Loucy (cell line): ENCODE results near the gene IRF2.

ENCODE experiments used
- H2AFZ ChIP-seq: fragments of 200-600 bp; sonication (generic); 2 replicates; pipeline ENCODE4 v1.6.0; 2016; ENCODE audit warnings: antibody characterized with exemption, mild to moderate bottlenecking, low read length, moderate library complexity
- H3F3A ChIP-seq: fragments of 200-600 bp; 2 replicates; pipeline ENCODE4 v1.6.0; 2016; ENCODE audit warnings: antibody characterized with exemption, low read depth, mild to moderate bottlenecking
- H3K27me3 ChIP-seq: fragments of 200-600 bp; sonication (generic); 2 replicates; pipeline ENCODE4 v1.6.1; 2014; ENCODE audit warnings: low read length, mild to moderate bottlenecking; ENCODE audit not compliant: insufficient read depth, poor library complexity, severe bottlenecking
- H3K36me3 ChIP-seq: fragments of 200-600 bp; sonication (generic); 2 replicates; pipeline ENCODE4 v1.6.1; 2016; ENCODE audit warnings: low read length; ENCODE audit not compliant: insufficient read depth
- H3K4me1 ChIP-seq: fragments of 200-600 bp; sonication (generic); 2 replicates; pipeline ENCODE4 v1.5.1; 2014; ENCODE audit warnings: low read length, mild to moderate bottlenecking; ENCODE audit not compliant: insufficient read depth, poor library complexity, severe bottlenecking
- H3K4me2 ChIP-seq: fragments of 200-600 bp; sonication (generic); 2 replicates; pipeline ENCODE4 v1.6.0; 2014; ENCODE audit warnings: antibody characterized with exemption, low read length, low read depth, mild to moderate bottlenecking; ENCODE audit not compliant: poor library complexity, severe bottlenecking
- H3K4me3 ChIP-seq: fragments of 200-600 bp; sonication (generic); 2 replicates; pipeline ENCODE4 v1.5.1; 2014; ENCODE audit warnings: low read length, mild to moderate bottlenecking, mixed read lengths; ENCODE audit not compliant: poor library complexity, severe bottlenecking
- H3K79me2 ChIP-seq: fragments of 200-600 bp; sonication (generic); 2 replicates; pipeline ENCODE4 v1.6.1; 2014; ENCODE audit warnings: low read length; ENCODE audit not compliant: insufficient read depth
- H3K9ac ChIP-seq: fragments of 200-600 bp; sonication (generic); 2 replicates; pipeline ENCODE4 v1.6.0; 2014; ENCODE audit warnings: mild to moderate bottlenecking, low read depth, low read length, moderate library complexity; ENCODE audit not compliant: poor library complexity, severe bottlenecking
- H3K9me2 ChIP-seq: fragments of 200-600 bp; sonication (generic); replicated peaks from 2 replicates; pipeline ENCODE4 v1.6.1; 2016; ENCODE audit warnings: low read depth, low read length, mixed read lengths
- H3K9me3 ChIP-seq: fragments of 200-600 bp; sonication (generic); 2 replicates; pipeline ENCODE4 v1.6.1; 2014; ENCODE audit warnings: mild to moderate bottlenecking, antibody characterized with exemption, low read length, low read depth; ENCODE audit not compliant: insufficient read depth
- H4K20me1 ChIP-seq: fragments of 200-600 bp; sonication (generic); 2 replicates; pipeline ENCODE4 v1.6.0; 2014; ENCODE audit warnings: antibody characterized with exemption, low read length, mild to moderate bottlenecking; ENCODE audit not compliant: insufficient read depth, poor library complexity, severe bottlenecking
- CTCF ChIP-seq: fragments of 200-600 bp; sonication (generic); conservative IDR thresholded peaks from 2 replicates; pipeline ENCODE4 v1.5.1; 2014; ENCODE audit warnings: mild to moderate bottlenecking, antibody characterized with exemption, low read length
- EZH2phosphoT487 ChIP-seq: fragments of 200-600 bp; IDR thresholded peaks from 2 replicates; pipeline ENCODE4 v1.6.1; 2018; ENCODE audit warnings: antibody characterized with exemption, mild to moderate bottlenecking, moderate library complexity, borderline replicate concordance

The IRF2 gene

GRCh38 chr4:184474263-184475095 is at the start of gene IRF2:
IRF2 (minus strand) TSS chr4:184474550; CDS start chr4:184429064, 45,486 bp downstream.
- TF ChIP-seq EZH2phosphoT487 (no peak), CTCF (no peak)
- Histone ChIP-seq H4K20me1 (peaks cover 38% of the 10 kb centered on the region), H3K4me3 (peak within 1 kb of the TSS; percentile 98), H3K36me3 (no peaks in the 10 kb centered on the region), H3K4me1 (peaks cover 32% of the 10 kb centered on the region), H3K9me2 (no peaks in the 10 kb centered on the region), H3K79me2 (peaks cover 66% of the 10 kb centered on the region), H3K9ac (peak within 1 kb of the TSS; percentile 90), H3K4me2 (peak within 1 kb of the TSS; percentile 82), H3K9me3 (no peaks in the 10 kb centered on the region), H3F3A (no peaks in the 10 kb centered on the region), H3K27me3 (no peaks in the 10 kb centered on the region), H2AFZ (peak within 1 kb of the TSS; percentile 67)

- TF ChIP-seq EZH2phosphoT487 (no peak), CTCF (no peak)
- H2AFZ ChIP-seq: no peak overlapping the region
- H3K4me2 ChIP-seq: no peak overlapping the region
- H3F3A ChIP-seq: no peaks in the 10 kb centered on the region
- H3K4me3 ChIP-seq: no peak overlapping the region
- H3K4me1 ChIP-seq: no peaks in the 10 kb centered on the region
- no peaks in the 10 kb centered on the region for H3K27me3 ChIP-seq
- 0 out of 2 replicates have a peak, but pooled peaks cover 5% of the 10 kb centered on the region for H3K9me3 ChIP-seq
- no peaks in the 10 kb centered on the region for H3K36me3 ChIP-seq
- no peaks in the 10 kb centered on the region for H3K9me2 ChIP-seq
- no peak overlapping the region for H3K9ac ChIP-seq
- no peaks in the 10 kb centered on the region for H4K20me1 ChIP-seq
- no peaks in the 10 kb centered on the region for H3K79me2 ChIP-seq
Observed at GRCh38 chr4:184515606-184516005, 41.3 kb upstream of the IRF2 start.

- H3F3A ChIP-seq: no peaks in the 10 kb centered on the region
- no peak for TF ChIP-seq CTCF
- TF ChIP-seq EZH2phosphoT487: no peak
- no peak overlapping the region for H2AFZ ChIP-seq
- H3K9me3 ChIP-seq: 0 out of 2 replicates have a peak, but pooled peaks cover 5% of the 10 kb centered on the region
- H3K79me2 ChIP-seq: no peaks in the 10 kb centered on the region
- no peak overlapping the region for H3K9ac ChIP-seq
- H3K27me3 ChIP-seq: no peaks in the 10 kb centered on the region
- no peak overlapping the region for H3K4me3 ChIP-seq
- H3K4me1 ChIP-seq: no peaks in the 10 kb centered on the region
- no peaks in the 10 kb centered on the region for H4K20me1 ChIP-seq
- no peaks in the 10 kb centered on the region for H3K9me2 ChIP-seq
- no peak overlapping the region for H3K4me2 ChIP-seq
- no peaks in the 10 kb centered on the region for H3K36me3 ChIP-seq
Observed at GRCh38 chr4:184514121-184514988, 40.0 kb upstream of the IRF2 start.
